ENCODE measurements around the gene KCNH6.

- no peak for TF ChIP-seq ZBTB33 (IDR thresholded peaks at IDR 0.05)
- TF ChIP-seq CTCF (IDR thresholded peaks at IDR 0.05; ENCODE audit: low read depth, low read length, missing input control), result no peak
- no peak for TF ChIP-seq REST (IDR thresholded peaks at IDR 0.05)
- TF ChIP-seq GABPA (IDR thresholded peaks at IDR 0.05 in 1 of 2, conservative IDR thresholded peaks at IDR 0.05 in 1 of 2), result no peak
- TF ChIP-seq YY1 (IDR thresholded peaks at IDR 0.05), result no peak
Observed at GRCh38 chr17:63531022-63531965, 8.1 kb downstream of the KCNH6 start.
